ENCODE results near the gene SLC52A3.

Gene SLC52A3

GRCh38 chr20:764255-764654 lies 4.0 kb downstream of the SLC52A3 start:
- no peak for DNase-seq

- no peak for DNase-seq
Observed at GRCh38 chr20:761418-762381, 6.6 kb downstream of the SLC52A3 start.

- no peak for DNase-seq
Observed at GRCh38 chr20:760751-761417, 7.4 kb downstream of the SLC52A3 start.

GRCh38 chr20:757506-757905 lies 10.8 kb downstream of the SLC52A3 start:
- peak; percentile 33 for DNase-seq

GRCh38 chr20:755941-756340 lies 12.4 kb downstream of the SLC52A3 start:
- DNase-seq, result no peak

GRCh38 chr20:754904-755303 lies 13.4 kb downstream of the SLC52A3 start:
- DNase-seq, result no peak

- no peak for DNase-seq
Observed at GRCh38 chr20:753897-754635, 14.2 kb downstream of the SLC52A3 start.

GRCh38 chr20:753136-753535 lies 15.2 kb downstream of the SLC52A3 start:
- DNase-seq, result no peak

- no peak for DNase-seq
Observed at GRCh38 chr20:752291-752690, 16.0 kb downstream of the SLC52A3 start.

GRCh38 chr20:751761-752160 lies 16.5 kb downstream of the SLC52A3 start:
- DNase-seq, result no peak

GRCh38 chr20:750801-751200 lies 17.5 kb downstream of the SLC52A3 start:
- no peak for DNase-seq

GRCh38 chr20:745683-746301 lies 22.5 kb downstream of the SLC52A3 start:
- DNase-seq, result no peak

- DNase-seq, result no peak
Observed at GRCh38 chr20:742156-742555, 26.1 kb downstream of the SLC52A3 start.

- no peak for DNase-seq
Observed at GRCh38 chr20:741620-742019, 26.7 kb downstream of the SLC52A3 start.

GRCh38 chr20:740162-740561 lies 28.1 kb downstream of the SLC52A3 start:
- no peak for DNase-seq

GRCh38 chr20:739736-740135 lies 28.6 kb downstream of the SLC52A3 start:
- no peak for DNase-seq

GRCh38 chr20:733861-734260 lies 34.4 kb downstream of the SLC52A3 start:
- DNase-seq, result no peak

- DNase-seq, result no peak
Observed at GRCh38 chr20:732727-733126, 35.6 kb downstream of the SLC52A3 start.

GRCh38 chr20:731891-732560 lies 36.3 kb downstream of the SLC52A3 start:
- no peak for DNase-seq

GRCh38 chr20:730005-730404 lies 38.3 kb downstream of the SLC52A3 start:
- no peak for DNase-seq

GRCh38 chr20:728256-728944 lies 39.9 kb downstream of the SLC52A3 start:
- peak; percentile 58 for DNase-seq

- DNase-seq, result no peak
Observed at GRCh38 chr20:726160-726559, 42.1 kb downstream of the SLC52A3 start.

Data from KG1 (cell line).